ENCODE data around the gene PIRT. TPM values are rescaled to one million over a fixed set of nuclear protein-coding genes. Genes with fewer than 3 reads are reported as not detected.
A peak's percentile ranks its signal among the peaks of the same experiment; 100 is the strongest.

The PIRT gene
- polyA plus RNA-seq, 3 donors = not detected

- 75% methylated on average over 4 of the region's 5 CpGs for WGBS (ENCODE audit: insufficient coverage)
- Histone ChIP-seq H2AFZ (ENCODE audit: insufficient read depth, low read depth, low read length, poor library complexity, severe bottlenecking) (no peak overlapping the region), H3K79me2 (ENCODE audit: insufficient read depth, low read length) (no peaks in the 10 kb centered on the region), H4K20me1 (ENCODE audit: insufficient read depth, low read length) (no peaks in the 10 kb centered on the region), H3K27ac (ENCODE audit: low read depth in 1 of 2, low read length in 2 of 2) (no peak overlapping the region), H3K4me2 (replicated peaks; ENCODE audit: extremely low read depth, low read length, poor library complexity, severe bottlenecking) (no peak overlapping the region), H3K4me1 (ENCODE audit: control insufficient read depth in 1 of 2, insufficient read depth in 2 of 2, low read length in 2 of 2) (peaks cover 9 to 17% of the 10 kb centered on the region in 2 donors), H3K9me3 (replicated peaks in 1 of 2; ENCODE audit: control insufficient read depth in 1 of 2, insufficient read depth in 1 of 2, low read length in 2 of 2) (peaks cover 0 to 9% of the 10 kb centered on the region in 2 donors), H3K36me3 (replicated peaks in 1 of 2; ENCODE audit: control insufficient read depth in 1 of 2, insufficient read depth in 2 of 2, low read length in 2 of 2) (no peaks in the 10 kb centered on the region), H3K27me3 (ENCODE audit: control insufficient read depth in 2 of 2, insufficient read depth in 2 of 2, low read length in 2 of 2) (no peaks in the 10 kb centered on the region), H3K9ac (ENCODE audit: insufficient read depth, low read length, poor library complexity, severe bottlenecking) (no peak overlapping the region), H3K4me3 (replicated peaks in 1 of 3; ENCODE audit: low read depth in 2 of 3, low read length in 3 of 3) (no peak overlapping the region)
- no peak overlapping the region for H3K4me3 Mint-ChIP-seq
- no peak for DNase-seq
- H3K27ac Mint-ChIP-seq = peak overlapping the region in 1 of 7 donors; percentile 16
- H3K4me1 Mint-ChIP-seq = peaks cover 29% of the 10 kb centered on the region
- TF ChIP-seq CTCF (IDR thresholded peaks at IDR 0.05) = no peak
- no peaks in the 10 kb centered on the region for H3K27me3 Mint-ChIP-seq (ENCODE audit: low read depth in 3 of 3)
- peaks cover 0 to 6% of the 10 kb centered on the region in 2 donors for H3K36me3 Mint-ChIP-seq
- peaks cover 6 to 14% (median 12%) of the 10 kb centered on the region in 7 donors for H3K9me3 Mint-ChIP-seq
- intact Hi-C loops (cut with micrococcal nuclease) = no loop called here
These were observed 62.0 kb downstream of the PIRT start for GRCh38 chr17:10775740-10776356.

GRCh38 chr17:10775058-10775457 lies 62.8 kb downstream of the PIRT start:
- WGBS (ENCODE audit: insufficient coverage) = no CpG with 5 or more reads among the region's 4 CpGs
- H3K4me3 Mint-ChIP-seq = no peak overlapping the region

More at GRCh38 chr17:10775058-10775457, 62.8 kb downstream of the PIRT start:
- Histone ChIP-seq H3K79me2 (ENCODE audit: insufficient read depth, low read length) (no peaks in the 10 kb centered on the region), H3K4me3 (replicated peaks in 1 of 3; ENCODE audit: low read depth in 2 of 3, low read length in 3 of 3) (no peak overlapping the region), H4K20me1 (ENCODE audit: insufficient read depth, low read length) (no peaks in the 10 kb centered on the region), H2AFZ (ENCODE audit: insufficient read depth, low read depth, low read length, poor library complexity, severe bottlenecking) (no peak overlapping the region), H3K4me2 (replicated peaks; ENCODE audit: extremely low read depth, low read length, poor library complexity, severe bottlenecking) (no peak overlapping the region), H3K36me3 (replicated peaks in 1 of 2; ENCODE audit: control insufficient read depth in 1 of 2, insufficient read depth in 2 of 2, low read length in 2 of 2) (no peaks in the 10 kb centered on the region), H3K9ac (ENCODE audit: insufficient read depth, low read length, poor library complexity, severe bottlenecking) (no peak overlapping the region), H3K4me1 (ENCODE audit: control insufficient read depth in 1 of 2, insufficient read depth in 2 of 2, low read length in 2 of 2) (peaks cover 9 to 17% of the 10 kb centered on the region in 2 donors), H3K27ac (ENCODE audit: low read depth in 1 of 2, low read length in 2 of 2) (no peak overlapping the region), H3K9me3 (replicated peaks in 1 of 2; ENCODE audit: control insufficient read depth in 1 of 2, insufficient read depth in 1 of 2, low read length in 2 of 2) (peaks cover 0 to 9% of the 10 kb centered on the region in 2 donors), H3K27me3 (ENCODE audit: control insufficient read depth in 2 of 2, insufficient read depth in 2 of 2, low read length in 2 of 2) (no peaks in the 10 kb centered on the region)
- intact Hi-C loops (cut with micrococcal nuclease) = no loop called here
- peaks cover 29% of the 10 kb centered on the region for H3K4me1 Mint-ChIP-seq
- DNase-seq = no peak
- peaks cover 0 to 1% (median 0%) of the 10 kb centered on the region in 3 donors for H3K27me3 Mint-ChIP-seq (ENCODE audit: low read depth in 3 of 3)
- H3K9me3 Mint-ChIP-seq = peaks cover 6 to 14% (median 12%) of the 10 kb centered on the region in 7 donors
- peaks cover 0 to 6% of the 10 kb centered on the region in 2 donors for H3K36me3 Mint-ChIP-seq
- peak overlapping the region in 1 of 7 donors; percentile 63 for H3K27ac Mint-ChIP-seq
- no peak for TF ChIP-seq CTCF (IDR thresholded peaks at IDR 0.05)

All from CD14-positive monocyte (primary cell).